Esophagus squamous epithelium (tissue), 4 donors: ENCODE data around the gene ZCCHC24.

ENCODE experiments used
- POLR2A ChIP-seq, 4 donors: fragments of 450-650 bp; IDR thresholded peaks; one replicate each; pipeline ENCODE4 v1.6.1; 2017; ENCODE audit warnings: antibody characterized with exemption in 4 of 4, mild to moderate bottlenecking in 4 of 4, moderate library complexity in 3 of 4
- TF ChIP-seq, protein P1 (sequence below), 6 experiments: fragments of 450-650 bp in 4 of 6; fragments of 200-600 bp in 2 of 6; sonication (generic) in 2 of 6; IDR thresholded peaks; one replicate each; pipeline ENCODE4 v1.5.1; 2016 to 2019; ENCODE audit warnings: antibody characterized with exemption in 6 of 6, mild to moderate bottlenecking in 4 of 6, moderate library complexity in 4 of 6

GRCh38 chr10:79391231-79392019, 54.0 kb downstream of the ZCCHC24 start:
- no peak for TF ChIP-seq POLR2A (IDR thresholded peaks at IDR 0.05)
- TF ChIP-seq, protein P1, sequence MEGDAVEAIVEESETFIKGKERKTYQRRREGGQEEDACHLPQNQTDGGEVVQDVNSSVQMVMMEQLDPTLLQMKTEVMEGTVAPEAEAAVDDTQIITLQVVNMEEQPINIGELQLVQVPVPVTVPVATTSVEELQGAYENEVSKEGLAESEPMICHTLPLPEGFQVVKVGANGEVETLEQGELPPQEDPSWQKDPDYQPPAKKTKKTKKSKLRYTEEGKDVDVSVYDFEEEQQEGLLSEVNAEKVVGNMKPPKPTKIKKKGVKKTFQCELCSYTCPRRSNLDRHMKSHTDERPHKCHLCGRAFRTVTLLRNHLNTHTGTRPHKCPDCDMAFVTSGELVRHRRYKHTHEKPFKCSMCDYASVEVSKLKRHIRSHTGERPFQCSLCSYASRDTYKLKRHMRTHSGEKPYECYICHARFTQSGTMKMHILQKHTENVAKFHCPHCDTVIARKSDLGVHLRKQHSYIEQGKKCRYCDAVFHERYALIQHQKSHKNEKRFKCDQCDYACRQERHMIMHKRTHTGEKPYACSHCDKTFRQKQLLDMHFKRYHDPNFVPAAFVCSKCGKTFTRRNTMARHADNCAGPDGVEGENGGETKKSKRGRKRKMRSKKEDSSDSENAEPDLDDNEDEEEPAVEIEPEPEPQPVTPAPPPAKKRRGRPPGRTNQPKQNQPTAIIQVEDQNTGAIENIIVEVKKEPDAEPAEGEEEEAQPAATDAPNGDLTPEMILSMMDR (IDR thresholded peaks at IDR 0.05) = no peak
